Neuron (in vitro differentiated cells): Measurements from ENCODE around the gene PRPF19.

Experiments used
- H2AFZ ChIP-seq: one replicate; pipeline ENCODE4 v1.6.1; 2013; ENCODE audit warnings: low read depth, mild to moderate bottlenecking, inconsistent platforms, low read length, moderate library complexity
- H3K27me3 ChIP-seq: one replicate; pipeline ENCODE4 v1.6.1; 2013; ENCODE audit warnings: low read length; ENCODE audit not compliant: insufficient read depth
- H3K36me3 ChIP-seq: one replicate; pipeline ENCODE4 v1.6.1; 2013; ENCODE audit warnings: low read length; ENCODE audit not compliant: insufficient read depth
- H3K4me1 ChIP-seq: one replicate; pipeline ENCODE4 v1.6.1; 2013; ENCODE audit warnings: low read length; ENCODE audit not compliant: insufficient read depth
- H3K4me3 ChIP-seq: 2 replicates; pipeline ENCODE4 v1.5.1; 2013; ENCODE audit warnings: mild to moderate bottlenecking, low read length, moderate library complexity
- H3K9me3 ChIP-seq: one replicate; pipeline ENCODE4 v1.6.1; 2013; ENCODE audit warnings: low read length

The PRPF19 gene

GRCh38 chr11:60870276-60870675, 36.1 kb downstream of the PRPF19 start:
- Histone ChIP-seq H3K27me3 (peaks cover 7% of the 10 kb centered on the region), H3K36me3 (no peaks in the 10 kb centered on the region), H3K4me1 (no peaks in the 10 kb centered on the region), H3K9me3 (no peaks in the 10 kb centered on the region), H3K4me3 (no peak overlapping the region), H2AFZ (no peak overlapping the region)

GRCh38 chr11:60869451-60869825, 36.9 kb downstream of the PRPF19 start:
- no peaks in the 10 kb centered on the region for H3K4me1 ChIP-seq

GRCh38 chr11:60868682-60869450, 37.5 kb downstream of the PRPF19 start:
- H3K36me3 ChIP-seq = no peaks in the 10 kb centered on the region
- no peaks in the 10 kb centered on the region for H3K4me1 ChIP-seq

More at GRCh38 chr11:60869451-60869825, 36.9 kb downstream of the PRPF19 start:
- Histone ChIP-seq H3K36me3 (no peaks in the 10 kb centered on the region), H3K27me3 (peaks cover 7% of the 10 kb centered on the region), H2AFZ (no peak overlapping the region), H3K9me3 (no peaks in the 10 kb centered on the region), H3K4me3 (no peak overlapping the region)

GRCh38 chr11:60867871-60868681, 38.3 kb downstream of the PRPF19 start:
- peaks cover 7% of the 10 kb centered on the region for H3K27me3 ChIP-seq
- H3K36me3 ChIP-seq = no peaks in the 10 kb centered on the region
- H3K9me3 ChIP-seq = no peaks in the 10 kb centered on the region
- no peak overlapping the region for H2AFZ ChIP-seq
- H3K4me1 ChIP-seq = no peaks in the 10 kb centered on the region
- no peak overlapping the region for H3K4me3 ChIP-seq

More at GRCh38 chr11:60868682-60869450, 37.5 kb downstream of the PRPF19 start:
- H3K27me3 ChIP-seq = peaks cover 7% of the 10 kb centered on the region
- no peaks in the 10 kb centered on the region for H3K9me3 ChIP-seq
- H3K4me3 ChIP-seq = no peak overlapping the region
- no peak overlapping the region for H2AFZ ChIP-seq

- no peaks in the 10 kb centered on the region for H3K9me3 ChIP-seq
- H3K4me1 ChIP-seq = no peaks in the 10 kb centered on the region
- no peak within 1 kb of the TSS for H2AFZ ChIP-seq
- H3K27me3 ChIP-seq = peaks cover 7% of the 10 kb centered on the region
- no peak within 1 kb of the TSS for H3K4me3 ChIP-seq
- H3K36me3 ChIP-seq = no peaks in the 10 kb centered on the region
Measured at GRCh38 chr11:60866911-60867870, 39.2 kb downstream of the PRPF19 start, which contains the start of gene ZP1. Gene ZP1 (plus strand): TSS chr11:60867542. CDS start chr11:60867562, 20 bp downstream.

GRCh38 chr11:60864856-60865513, 41.4 kb downstream of the PRPF19 start:
- no peaks in the 10 kb centered on the region for H3K36me3 ChIP-seq
- no peak overlapping the region for H2AFZ ChIP-seq
- peaks cover 7% of the 10 kb centered on the region for H3K27me3 ChIP-seq
- no peaks in the 10 kb centered on the region for H3K9me3 ChIP-seq
- no peak overlapping the region for H3K4me3 ChIP-seq
- H3K4me1 ChIP-seq = no peaks in the 10 kb centered on the region

- Histone ChIP-seq H2AFZ (no peak overlapping the region), H3K9me3 (no peaks in the 10 kb centered on the region), H3K4me3 (no peak overlapping the region), H3K27me3 (peaks cover 7% of the 10 kb centered on the region), H3K4me1 (no peaks in the 10 kb centered on the region), H3K36me3 (no peaks in the 10 kb centered on the region)
Measured at GRCh38 chr11:60863550-60864521, 42.5 kb downstream of the PRPF19 start.

GRCh38 chr11:60862171-60862570, 44.2 kb downstream of the PRPF19 start:
- Histone ChIP-seq H3K4me3 (no peak overlapping the region), H3K27me3 (peaks cover 6% of the 10 kb centered on the region), H2AFZ (no peak overlapping the region), H3K4me1 (no peaks in the 10 kb centered on the region), H3K36me3 (no peaks in the 10 kb centered on the region), H3K9me3 (no peaks in the 10 kb centered on the region)

GRCh38 chr11:60860943-60861342, 45.4 kb downstream of the PRPF19 start:
- no peaks in the 10 kb centered on the region for H3K4me1 ChIP-seq
- no peak overlapping the region for H2AFZ ChIP-seq
- no peaks in the 10 kb centered on the region for H3K9me3 ChIP-seq
- no peaks in the 10 kb centered on the region for H3K27me3 ChIP-seq
- H3K4me3 ChIP-seq = no peak overlapping the region
- H3K36me3 ChIP-seq = no peaks in the 10 kb centered on the region

GRCh38 chr11:60859616-60860250, 46.7 kb downstream of the PRPF19 start:
- H3K4me1 ChIP-seq = no peaks in the 10 kb centered on the region
- no peaks in the 10 kb centered on the region for H3K36me3 ChIP-seq
- no peaks in the 10 kb centered on the region for H3K27me3 ChIP-seq
- H2AFZ ChIP-seq = no peak overlapping the region
- H3K4me3 ChIP-seq = no peak overlapping the region
- H3K9me3 ChIP-seq = no peaks in the 10 kb centered on the region

GRCh38 chr11:60858731-60859464, 47.5 kb downstream of the PRPF19 start:
- Histone ChIP-seq H3K4me1 (no peaks in the 10 kb centered on the region), H3K9me3 (no peaks in the 10 kb centered on the region), H3K36me3 (no peaks in the 10 kb centered on the region), H3K27me3 (no peaks in the 10 kb centered on the region), H2AFZ (no peak overlapping the region), H3K4me3 (no peak overlapping the region)
